Measurements from ENCODE around the gene IGSF11.

GRCh38 chr3:119018690-119019463, 15.8 kb downstream of the IGSF11 start:
- no peak for TF ChIP-seq POLR2A (IDR thresholded peaks at IDR 0.05; ENCODE audit: low read depth, low read length)
- TF ChIP-seq POLR2AphosphoS5 (IDR thresholded peaks at IDR 0.05; ENCODE audit: low read depth, low read length): no peak
